ENCODE results near the gene CLDN5.
"Not testable (repeated sequence)": the region's sequence is repeated elsewhere in the genome, so short reads cannot be mapped to it uniquely, and the experiment has no call there.

Gene CLDN5

GRCh38 chr22:19524170-19525115, at the start of gene CLDN5:
CLDN5 (minus strand) TSS chr22:19524410; CDS start chr22:19524255, 155 bp downstream.
- DNase-seq: no peak

- DNase-seq: no peak
These were observed 47.8 kb upstream of the CLDN5 start for GRCh38 chr22:19571995-19572394.

GRCh38 chr22:19571207-19571795, 47.1 kb upstream of the CLDN5 start:
- DNase-seq: no peak

DNA sequence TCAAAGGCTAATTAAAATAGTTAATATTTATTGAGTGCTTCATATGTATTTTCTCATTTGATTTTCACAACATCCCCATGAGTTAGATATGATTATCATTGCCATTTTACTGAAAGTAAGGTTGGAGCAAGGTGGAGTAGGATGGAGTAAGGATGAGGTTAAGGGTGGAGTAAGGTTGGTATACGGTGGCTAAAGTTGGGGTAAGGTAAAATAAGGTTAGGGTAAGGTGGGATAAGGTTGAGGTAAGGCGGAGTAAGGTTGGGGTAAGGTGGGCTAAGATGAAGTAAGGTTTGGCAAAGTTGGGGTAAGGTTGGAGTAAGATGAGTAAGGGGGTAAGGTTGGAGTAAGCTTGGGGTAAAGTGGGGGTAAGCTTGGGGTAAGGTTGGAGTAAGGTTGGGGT, 45.8 kb upstream of the CLDN5 start:
- DNase-seq: no peak

DNA sequence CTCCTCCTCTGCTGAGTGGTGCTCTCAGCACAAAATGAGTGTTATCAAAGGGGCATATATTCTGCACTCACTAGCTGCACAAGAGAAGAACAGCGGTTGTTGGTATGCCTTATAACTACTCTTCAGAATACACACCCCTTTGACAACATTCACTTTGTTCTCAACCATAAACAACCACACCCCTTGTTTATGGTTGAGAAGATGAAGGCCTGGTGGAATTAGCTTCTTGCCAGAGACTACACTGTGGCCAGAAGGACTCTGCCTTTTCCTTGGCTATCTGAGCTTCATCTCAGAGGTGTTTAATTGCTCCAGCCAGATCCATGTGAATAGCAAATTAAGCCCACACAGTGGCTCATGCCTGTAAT, 45.0 kb upstream of the CLDN5 start:
- DNase-seq: no peak

GRCh38 chr22:19568337-19569275, 44.4 kb upstream of the CLDN5 start:
- no peak for DNase-seq

GRCh38 chr22:19567157-19568009, 43.2 kb upstream of the CLDN5 start:
- no peak for DNase-seq

- no peak for DNase-seq
These were observed 42.3 kb upstream of the CLDN5 start for GRCh38 chr22:19566279-19567156.

DNA sequence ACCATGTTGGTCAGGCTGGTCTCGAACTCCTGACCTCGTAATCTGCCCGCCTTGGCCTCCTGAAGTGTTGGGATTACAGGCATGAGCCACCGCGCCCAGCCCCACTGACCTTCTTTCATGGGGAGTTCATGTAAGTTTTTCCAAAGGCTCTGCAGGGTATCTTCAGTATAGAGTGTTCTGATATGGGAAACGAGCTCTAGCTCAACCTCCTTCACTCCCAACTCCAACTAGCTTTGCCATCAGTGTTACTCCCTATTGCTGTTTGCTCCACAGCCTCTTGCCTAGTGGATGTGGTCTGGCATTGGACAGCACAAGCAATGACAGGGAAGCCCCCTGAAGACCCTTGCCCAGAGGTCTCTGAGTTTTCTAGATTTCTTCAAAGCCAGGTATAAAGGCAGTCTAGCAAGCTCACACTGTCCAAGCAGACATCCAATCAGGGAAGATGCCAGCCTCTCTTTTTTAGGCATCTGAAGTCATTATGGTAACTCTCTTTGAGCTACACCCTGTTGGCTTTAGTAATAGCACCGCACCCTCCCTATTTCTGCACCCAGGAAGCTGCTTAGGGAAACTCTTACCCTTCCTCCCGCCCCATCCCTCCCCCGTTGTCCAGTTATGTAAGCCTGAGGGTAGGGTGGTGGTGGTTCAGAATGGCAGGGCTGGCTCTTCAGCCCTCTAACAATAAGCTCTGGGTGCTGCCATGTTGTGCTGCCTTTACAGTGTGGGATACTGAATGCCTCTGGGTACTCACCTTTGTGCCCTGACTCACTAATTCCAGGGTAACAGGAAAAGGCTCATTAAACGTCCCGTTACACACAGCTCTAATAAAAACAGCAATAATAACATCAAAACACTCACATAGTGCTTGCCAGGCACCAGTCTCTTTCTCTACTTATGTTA, 41.4 kb upstream of the CLDN5 start:
- DNase-seq: no peak

GRCh38 chr22:19559956-19560355, 35.7 kb upstream of the CLDN5 start:
- DNase-seq: no peak

GRCh38 chr22:19559324-19559811, 35.2 kb upstream of the CLDN5 start:
- DNase-seq: no peak

- no peak for DNase-seq
These were observed 32.8 kb upstream of the CLDN5 start for GRCh38 chr22:19556963-19557545.

DNA sequence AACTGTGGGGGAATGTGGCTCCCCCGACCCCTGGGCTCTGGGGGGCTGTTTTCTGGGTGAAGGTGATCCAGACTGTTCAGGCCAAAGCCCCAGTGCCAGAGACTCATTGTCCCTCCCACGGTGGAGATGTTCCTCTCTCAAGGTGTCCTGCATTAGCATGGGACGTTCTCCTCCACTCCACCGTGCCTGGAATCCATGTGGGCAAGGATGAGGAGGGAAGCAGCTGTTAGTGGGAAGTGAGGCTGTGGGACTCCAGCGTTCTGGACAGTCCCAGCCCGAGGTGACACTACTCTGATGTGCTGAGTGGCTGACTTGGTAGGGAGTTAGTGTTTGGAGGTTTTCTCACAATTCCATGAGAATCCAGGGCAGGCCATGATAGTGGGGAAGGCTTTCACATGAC, 31.4 kb upstream of the CLDN5 start:
- no peak for DNase-seq

DNA sequence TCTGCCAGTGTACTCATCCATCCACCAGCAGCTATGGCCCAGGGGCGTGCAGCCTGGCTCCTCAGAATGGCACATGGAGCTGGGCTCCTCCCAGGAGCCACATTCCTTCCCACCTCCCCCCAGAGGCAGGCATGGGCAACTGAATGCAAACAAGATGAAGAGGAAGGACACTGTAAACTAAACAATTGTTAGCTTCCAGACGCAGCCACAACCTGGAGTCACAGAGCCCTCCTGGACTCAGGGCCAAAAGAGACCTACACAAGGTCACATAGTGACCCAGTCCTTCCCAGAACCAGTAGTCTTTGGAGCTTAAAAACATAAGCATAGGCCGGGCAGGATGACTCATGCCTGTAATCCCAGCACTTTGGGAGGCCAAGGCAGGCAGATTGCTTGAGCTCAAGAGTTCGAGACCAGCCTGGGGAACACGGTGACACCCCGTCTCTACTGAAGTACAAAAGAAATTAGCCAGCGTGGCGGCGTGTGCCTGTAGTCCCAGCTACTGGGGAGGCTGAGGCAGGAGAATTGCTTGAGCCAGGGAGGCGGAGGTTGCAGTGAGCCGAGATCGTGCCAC, 30.7 kb upstream of the CLDN5 start:
- DNase-seq: no peak

- no peak for DNase-seq
These were observed 29.0 kb upstream of the CLDN5 start for GRCh38 chr22:19553201-19553600.

DNA sequence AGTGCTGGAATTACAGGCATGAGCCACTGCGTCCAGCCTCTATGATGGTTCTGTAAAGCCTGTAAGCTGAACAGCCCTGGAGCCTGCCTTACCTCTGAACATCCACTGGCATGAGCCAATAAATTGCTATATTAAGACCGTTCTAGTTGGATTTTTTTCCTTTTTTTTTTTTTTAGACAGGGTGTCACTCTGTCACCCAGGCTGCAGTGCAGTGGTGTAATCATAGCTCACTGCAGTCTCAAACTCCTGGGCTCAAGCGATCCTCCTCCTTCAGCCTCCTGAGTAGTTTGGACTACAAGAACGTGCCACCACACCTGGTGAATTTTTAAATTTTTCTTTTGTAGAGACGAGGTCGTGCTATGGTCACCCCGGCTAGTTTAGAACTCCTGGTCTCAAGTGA, 26.2 kb upstream of the CLDN5 start:
- no peak for DNase-seq

DNA sequence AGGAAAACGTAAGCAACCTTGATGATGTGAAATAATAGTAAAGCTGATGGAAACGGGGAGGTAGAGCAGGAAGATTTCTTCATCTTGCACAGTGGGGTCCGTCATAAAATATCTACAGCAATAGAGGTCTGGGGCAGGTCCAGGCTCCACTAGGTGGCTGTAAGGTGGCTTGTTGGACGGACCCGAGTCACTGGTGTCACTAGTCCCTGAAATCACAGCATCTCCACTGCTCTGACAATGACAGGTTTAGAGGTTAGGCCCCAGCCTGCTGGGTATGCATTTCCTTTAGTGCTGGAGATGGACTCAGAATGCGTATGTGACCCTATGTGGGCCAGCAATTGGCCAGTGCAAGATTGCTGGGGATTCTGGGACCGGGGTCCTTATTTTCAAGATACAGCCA, 25.2 kb upstream of the CLDN5 start:
- DNase-seq: no peak

DNA sequence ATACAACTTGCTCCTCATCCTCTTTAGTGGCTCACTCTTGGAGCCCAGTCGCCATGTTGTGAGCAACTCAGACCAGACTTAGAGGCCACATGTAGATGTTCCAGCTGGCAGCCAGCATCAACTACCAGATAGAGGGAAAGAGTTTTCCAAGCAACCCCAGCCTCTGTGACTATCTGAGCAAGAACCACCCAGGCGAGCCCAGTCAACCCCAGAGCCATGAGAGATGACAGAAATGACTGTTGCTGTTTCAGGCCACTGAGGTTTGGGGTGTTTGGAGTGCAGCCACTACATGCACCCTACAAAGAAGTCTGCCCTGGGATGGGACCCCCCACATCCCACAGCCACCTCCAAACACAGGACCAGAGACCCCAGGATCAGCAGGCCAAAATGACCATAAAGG, 24.8 kb upstream of the CLDN5 start:
- no peak for DNase-seq

- not testable (repeated sequence) for DNase-seq
These were observed 24.2 kb upstream of the CLDN5 start for GRCh38 chr22:19548427-19548826.

Data from CD4-positive, alpha-beta T cell treated with Interleukin-12 subunit alpha and Interleukin-12 subunit beta, for 1 hour (primary cell).